ENCODE data around the gene CCDC102B.

GRCh38 chr18:68874361-68874760, 76.5 kb downstream of the CCDC102B start:
- TF ChIP-seq POLR2A (IDR thresholded peaks at IDR 0.05) (no peak), CTCF (IDR thresholded peaks at IDR 0.05) (no peak)

All from right lobe of liver (tissue), 4 donors.